H9 (cell line): ENCODE data around the gene CAB39. TPM values are rescaled to one million over a fixed set of nuclear protein-coding genes. Genes with fewer than 3 reads are reported as not detected.

Experiments used
- DNase-seq: peaks from one replicate; pipeline ENCODE4 v3.0.0-alpha.2; 2017
- H2AFZ ChIP-seq: one replicate; pipeline ENCODE4 v1.6.1; 2013; ENCODE audit warnings: mild to moderate bottlenecking, low read length, control low read depth, moderate library complexity
- H2AK5ac ChIP-seq: 2 replicates; pipeline ENCODE4 v1.6.1; 2013; ENCODE audit warnings: low read length, control low read depth, mixed read lengths; ENCODE audit not compliant: insufficient read length
- H2BK120ac ChIP-seq: one replicate; pipeline ENCODE4 v1.6.1; 2013; ENCODE audit warnings: low read depth, mild to moderate bottlenecking, low read length, control low read depth, inconsistent platforms; ENCODE audit not compliant: poor library complexity, severe bottlenecking
- H2BK12ac ChIP-seq: 2 replicates; pipeline ENCODE4 v1.6.1; 2013; ENCODE audit warnings: low read length, control low read depth, mixed read lengths, low read depth; ENCODE audit not compliant: insufficient read length
- H2BK15ac ChIP-seq: 2 replicates; pipeline ENCODE4 v1.6.1; 2013; ENCODE audit warnings: low read depth, low read length, control low read depth
- H2BK20ac ChIP-seq: one replicate; pipeline ENCODE4 v1.6.1; 2013; ENCODE audit warnings: low read depth, mild to moderate bottlenecking, low read length, control low read depth, inconsistent platforms; ENCODE audit not compliant: poor library complexity, severe bottlenecking
- H2BK5ac ChIP-seq: 2 replicates; pipeline ENCODE4 v1.6.1; 2013; ENCODE audit warnings: low read length, control low read depth, mixed read lengths; ENCODE audit not compliant: insufficient read length
- H3K14ac ChIP-seq: 2 replicates; pipeline ENCODE4 v1.6.1; 2013; ENCODE audit warnings: low read length, control low read depth; ENCODE audit not compliant: insufficient read depth
- H3K18ac ChIP-seq: 2 replicates; pipeline ENCODE4 v1.6.1; 2013; ENCODE audit warnings: low read depth, mild to moderate bottlenecking, mixed read lengths, low read length, control low read depth; ENCODE audit not compliant: insufficient read length
- H3K23ac ChIP-seq: 2 replicates; pipeline ENCODE4 v1.6.1; 2013; ENCODE audit warnings: low read length, control low read depth, mixed read lengths, low read depth; ENCODE audit not compliant: insufficient read length
- H3K23me2 ChIP-seq: 2 replicates; pipeline ENCODE4 v1.6.1; 2013; ENCODE audit warnings: low read depth, mild to moderate bottlenecking, mixed read lengths, low read length, control low read depth; ENCODE audit not compliant: insufficient read length, poor library complexity, severe bottlenecking
- H3K27ac ChIP-seq: 2 replicates; pipeline ENCODE4 v1.5.1; 2013; ENCODE audit warnings: low read length, control low read depth, mixed read lengths, low read depth; ENCODE audit not compliant: insufficient read length
- H3K27me3 ChIP-seq: 2 replicates; pipeline ENCODE4 v1.6.1; 2013; ENCODE audit warnings: low read length, control low read depth, inconsistent platforms; ENCODE audit not compliant: insufficient read depth
- H3K4ac ChIP-seq: 2 replicates; pipeline ENCODE4 v1.6.1; 2013; ENCODE audit warnings: low read depth, mild to moderate bottlenecking, control low read depth, inconsistent platforms, low read length, moderate library complexity
- H3K4me1 ChIP-seq: 2 replicates; pipeline ENCODE4 v1.6.1; 2013; ENCODE audit warnings: low read length, control low read depth, inconsistent platforms; ENCODE audit not compliant: insufficient read depth
- H3K4me2 ChIP-seq: 2 replicates; pipeline ENCODE4 v1.6.1; 2013; ENCODE audit warnings: low read length, control low read depth, mixed read lengths; ENCODE audit not compliant: insufficient read length, insufficient read depth
- H3K56ac ChIP-seq: 2 replicates; pipeline ENCODE4 v1.6.1; 2013; ENCODE audit warnings: low read depth, mild to moderate bottlenecking, mixed read lengths, low read length, control low read depth; ENCODE audit not compliant: insufficient read length
- H3K79me1 ChIP-seq: 2 replicates; pipeline ENCODE4 v1.6.1; 2013; ENCODE audit warnings: low read depth, mild to moderate bottlenecking, moderate library complexity, low read length, control low read depth, inconsistent platforms; ENCODE audit not compliant: insufficient read depth, poor library complexity, severe bottlenecking
- H3K79me2 ChIP-seq: 2 replicates; pipeline ENCODE4 v1.6.1; 2013; ENCODE audit warnings: low read length, control low read depth, inconsistent platforms; ENCODE audit not compliant: insufficient read depth
- H3K9ac ChIP-seq: 2 replicates; pipeline ENCODE4 v1.6.1; 2013; ENCODE audit warnings: low read length, control low read depth, mixed read lengths; ENCODE audit not compliant: insufficient read length; ENCODE audit errors: extremely low read depth
- H3K9me3 ChIP-seq: one replicate; pipeline ENCODE4 v1.6.1; 2013; ENCODE audit warnings: low read depth, low read length, inconsistent platforms; ENCODE audit not compliant: control insufficient read depth
- H3T11ph ChIP-seq: one replicate; pipeline ENCODE4 v1.6.1; 2013; ENCODE audit warnings: mild to moderate bottlenecking, low read length, control low read depth, inconsistent platforms
- H4K20me1 ChIP-seq: one replicate; pipeline ENCODE4 v1.6.1; 2013; ENCODE audit not compliant: control insufficient read depth, insufficient read length, insufficient read depth
- H4K5ac ChIP-seq: 2 replicates; pipeline ENCODE4 v1.6.1; 2013; ENCODE audit warnings: low read depth, mild to moderate bottlenecking, mixed read lengths, low read length, control low read depth; ENCODE audit not compliant: insufficient read length
- H4K8ac ChIP-seq: replicated peaks from 2 replicates; pipeline ENCODE4 v1.6.1; 2013; ENCODE audit warnings: low read length, control low read depth, mixed read lengths, low read depth; ENCODE audit not compliant: insufficient read length
- H4K91ac ChIP-seq: 2 replicates; pipeline ENCODE4 v1.6.1; 2013; ENCODE audit warnings: low read depth, mild to moderate bottlenecking, moderate library complexity, mixed read lengths, low read length, control low read depth; ENCODE audit not compliant: insufficient read length
- H3K27ac Mint-ChIP-seq, 3 experiments: 2 replicates in 2 of 3; 3 replicates in 1 of 3; pipeline ENCODE4 v1.8.0; 2020 to 2021; ENCODE audit warnings: mixed read lengths in 3 of 3, mild to moderate bottlenecking in 1 of 3, moderate library complexity in 1 of 3
- H3K27me3 Mint-ChIP-seq: 2 replicates; pipeline ENCODE4 v1.8.0; 2021; ENCODE audit warnings: low read depth, mild to moderate bottlenecking, moderate library complexity, mixed read lengths
- H3K36me3 Mint-ChIP-seq, 3 experiments: 2 replicates in 2 of 3; 3 replicates in 1 of 3; pipeline ENCODE4 v1.8.0; 2020 to 2021; ENCODE audit warnings: low read depth in 3 of 3, mixed read lengths in 3 of 3; ENCODE audit not compliant: insufficient read depth in 1 of 3
- H3K4me1 Mint-ChIP-seq, 2 experiments: 2 replicates each; pipeline ENCODE4 v1.8.0; 2020; ENCODE audit warnings: mixed read lengths in 2 of 2
- H3K4me3 Mint-ChIP-seq, 2 experiments: 2 replicates in 1 of 2; 3 replicates in 1 of 2; pipeline ENCODE4 v1.8.0; 2020 to 2021; ENCODE audit warnings: mild to moderate bottlenecking in 2 of 2, mixed read lengths in 2 of 2, moderate library complexity in 1 of 2
- H3K9me3 Mint-ChIP-seq, 2 experiments: 2 replicates in 1 of 2; 3 replicates in 1 of 2; pipeline ENCODE4 v1.8.0; 2020; ENCODE audit warnings: mild to moderate bottlenecking in 2 of 2, mixed read lengths in 2 of 2, moderate library complexity in 1 of 2
- WGBS: extraction: QIAGEN DNeasy Blood & Tissue Kit; methylation state at CpG from one replicate; pipeline ENCODE4 v1.1.7; 2013; ENCODE audit warnings: missing lambda C conversion rate, low lambda C conversion rate, mixed read lengths; ENCODE audit not compliant: insufficient read length; ENCODE audit errors: extremely low coverage; 5-methylcytosine and 5-hydroxymethylcytosine counted together
- total RNA-seq: library from RNA; stranded (reverse); gene quantifications from 2 replicates; pipeline ENCODE4 v1.2.1, GENCODE V29; 2021
- TF ChIP-seq, protein P1 (sequence below): fragments of 200-600 bp; sonication (generic); conservative IDR thresholded peaks from 3 replicates; pipeline ENCODE4 v1.8.0; 2021; ENCODE audit warnings: antibody characterized with exemption, mild to moderate bottlenecking

Gene CAB39
- total RNA-seq, 1 experiment from 2014 or later, result 42.7 TPM

DNA sequence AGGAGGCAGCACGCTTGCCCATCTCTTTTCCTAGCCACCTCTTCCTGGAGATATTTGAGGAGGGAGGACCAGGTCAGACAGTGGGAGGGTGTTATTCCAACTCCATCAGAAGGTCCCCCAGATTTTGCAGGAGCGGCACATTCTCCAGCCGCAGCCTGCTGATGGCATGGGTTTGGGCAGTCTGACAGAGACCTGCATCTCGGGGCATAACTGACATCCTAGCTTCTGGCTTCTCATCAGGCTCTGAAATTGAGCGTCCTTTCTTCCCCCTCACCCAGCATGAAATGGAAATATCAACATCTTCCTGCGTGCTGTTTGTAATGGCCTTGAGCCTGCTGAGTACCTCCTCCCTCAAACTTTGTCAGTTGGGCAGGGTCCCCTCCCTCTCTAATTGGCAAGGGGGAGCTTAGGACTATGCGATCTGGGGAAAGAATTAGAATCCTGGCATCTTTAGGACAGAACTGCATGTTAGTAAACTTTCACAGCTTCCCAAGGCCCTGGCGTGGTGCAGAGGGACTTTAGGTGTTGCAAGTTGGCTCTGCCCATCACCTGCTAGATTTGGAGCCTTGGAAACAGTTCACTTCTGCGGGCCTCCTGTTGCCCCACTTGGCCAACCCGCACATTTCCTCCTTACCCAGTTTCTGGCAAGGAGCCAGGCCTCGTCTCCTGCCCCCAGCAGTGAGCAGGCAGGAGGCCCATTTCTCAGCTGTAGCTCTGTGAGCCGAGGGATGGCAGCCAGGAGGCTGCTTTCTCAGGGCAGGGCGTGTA, 154.3 kb downstream of the CAB39 start:
- Histone ChIP-seq H2BK12ac (no peak overlapping the region), H3K4me2 (peak overlapping the region; percentile 73), H2BK5ac (no peak overlapping the region), H3K9me3 (no peaks in the 10 kb centered on the region), H3K18ac (no peak overlapping the region), H2BK15ac (no peak overlapping the region), H2BK120ac (no peak overlapping the region), H3K56ac (no peak overlapping the region), H3K9ac (no peak overlapping the region), H3K4me1 (peaks cover 21% of the 10 kb centered on the region; the same call in 1 of the 2 replicates), H3K27ac (no peak overlapping the region), H3K79me2 (peaks cover 39% of the 10 kb centered on the region), H4K8ac (no peak overlapping the region), H2AK5ac (no peak overlapping the region), H4K91ac (no peak overlapping the region), H3K4ac (no peak overlapping the region), H3K79me1 (no peaks in the 10 kb centered on the region), H3T11ph (no peak overlapping the region), H3K14ac (no peak overlapping the region), H4K20me1 (no peaks in the 10 kb centered on the region), H4K5ac (no peak overlapping the region), H3K27me3 (no peaks in the 10 kb centered on the region), H2BK20ac (no peak overlapping the region), H3K23me2 (peaks cover 10% of the 10 kb centered on the region), H2AFZ (no peak overlapping the region), H3K23ac (no peak overlapping the region)
- Mint-ChIP-seq H3K27ac (peak overlapping the region; percentile 80 to 98 (median 86); a peak in 5 of 7 replicates), H3K4me1 (peaks cover 71 to 72% of the 10 kb centered on the region in 2 experiments), H3K4me3 (peak overlapping the region; percentile 88 to 93), H3K9me3 (peaks cover 0 to 2% of the 10 kb centered on the region in 2 experiments; a peak in 2 of 5 replicates), H3K27me3 (peaks cover 5% of the 10 kb centered on the region; the same call in 1 of the 2 replicates), H3K36me3 (peaks cover 0 to 5% (median 5%) of the 10 kb centered on the region in 3 experiments; a peak in 2 of 7 replicates)
- TF ChIP-seq, protein P1, sequence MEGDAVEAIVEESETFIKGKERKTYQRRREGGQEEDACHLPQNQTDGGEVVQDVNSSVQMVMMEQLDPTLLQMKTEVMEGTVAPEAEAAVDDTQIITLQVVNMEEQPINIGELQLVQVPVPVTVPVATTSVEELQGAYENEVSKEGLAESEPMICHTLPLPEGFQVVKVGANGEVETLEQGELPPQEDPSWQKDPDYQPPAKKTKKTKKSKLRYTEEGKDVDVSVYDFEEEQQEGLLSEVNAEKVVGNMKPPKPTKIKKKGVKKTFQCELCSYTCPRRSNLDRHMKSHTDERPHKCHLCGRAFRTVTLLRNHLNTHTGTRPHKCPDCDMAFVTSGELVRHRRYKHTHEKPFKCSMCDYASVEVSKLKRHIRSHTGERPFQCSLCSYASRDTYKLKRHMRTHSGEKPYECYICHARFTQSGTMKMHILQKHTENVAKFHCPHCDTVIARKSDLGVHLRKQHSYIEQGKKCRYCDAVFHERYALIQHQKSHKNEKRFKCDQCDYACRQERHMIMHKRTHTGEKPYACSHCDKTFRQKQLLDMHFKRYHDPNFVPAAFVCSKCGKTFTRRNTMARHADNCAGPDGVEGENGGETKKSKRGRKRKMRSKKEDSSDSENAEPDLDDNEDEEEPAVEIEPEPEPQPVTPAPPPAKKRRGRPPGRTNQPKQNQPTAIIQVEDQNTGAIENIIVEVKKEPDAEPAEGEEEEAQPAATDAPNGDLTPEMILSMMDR, result 0 out of 3 replicates have a peak, but pooled peaks have one; percentile 25
- no CpG with 5 or more reads among the region's 13 CpGs for WGBS
- no peak for DNase-seq
